IMR-90 (cell line): Measurements from ENCODE around the gene LGALS14. TPM values are rescaled to one million over a fixed set of nuclear protein-coding genes. Genes with fewer than 3 reads are reported as not detected.

ENCODE experiments used
- ATAC-seq: fragments of 200-7000 bp; cut with Tn5 transposase; 2 replicates; pipeline ENCODE4 v1.9.1; 2020; ENCODE audit warnings: low read depth, mild to moderate bottlenecking, moderate library complexity
- BruUV-seq: library from RNA; stranded (reverse); fragments of 400-500 nt; replicated peaks from 2 replicates; lab custom pipeline; 2021; lab: Mats Ljungman, UMichigan
- CTCF ChIA-PET: fragments of 300-600 bp; formaldehyde crosslinking; extraction: SDS; loops from one replicate; lab custom pipeline; 2021; ENCODE audit warnings: antibody characterized with exemption; lab: Yijun Ruan, JAX
- POLR2A ChIA-PET: fragments of 300-600 bp; sonication (Branson Sonifier 250); formaldehyde crosslinking; loops from one replicate; lab custom pipeline; 2022; ENCODE audit warnings: antibody characterized with exemption; ENCODE audit not compliant: unreplicated experiment; lab: Charles Lee
- DNase-seq: peaks from one replicate; pipeline ENCODE4 v3.0.0; 2013
- H2AFZ ChIP-seq: replicated peaks from 2 replicates; pipeline ENCODE3; 2013; ENCODE audit warnings: low read length, mild to moderate bottlenecking; ENCODE audit not compliant: poor library complexity
- H2AK5ac ChIP-seq: 2 replicates; pipeline ENCODE4 v1.6.1; 2013; ENCODE audit warnings: low read depth, low read length, inconsistent platforms
- H2AK9ac ChIP-seq: replicated peaks from 2 replicates; pipeline ENCODE3; 2013; ENCODE audit warnings: mild to moderate bottlenecking, low read depth, low read length, moderate library complexity; ENCODE audit not compliant: poor library complexity
- H2BK120ac ChIP-seq: 2 replicates; pipeline ENCODE4 v1.6.1; 2013; ENCODE audit warnings: low read depth, low read length, inconsistent platforms
- H2BK15ac ChIP-seq: 3 replicates; pipeline ENCODE4 v1.6.1; 2013; ENCODE audit warnings: low read depth, low read length, inconsistent platforms
- H2BK20ac ChIP-seq: 2 replicates; pipeline ENCODE4 v1.6.1; 2013; ENCODE audit warnings: low read depth, mild to moderate bottlenecking, inconsistent platforms, low read length, moderate library complexity
- H2BK5ac ChIP-seq: 2 replicates; pipeline ENCODE4 v1.6.1; 2013; ENCODE audit warnings: mild to moderate bottlenecking, low read depth, low read length, inconsistent platforms; ENCODE audit not compliant: poor library complexity, severe bottlenecking
- H3K14ac ChIP-seq: replicated peaks from 2 replicates; pipeline ENCODE4 v1.6.1; 2013; ENCODE audit warnings: low read depth, low read length, inconsistent platforms
- H3K18ac ChIP-seq: 2 replicates; pipeline ENCODE4 v1.6.1; 2013; ENCODE audit warnings: low read depth, low read length, control low read depth
- H3K23ac ChIP-seq: 2 replicates; pipeline ENCODE4 v1.6.1; 2013; ENCODE audit warnings: low read depth, low read length, inconsistent platforms
- H3K27ac ChIP-seq: 2 replicates; pipeline ENCODE4 v1.5.1; 2013; ENCODE audit warnings: mild to moderate bottlenecking, control low read depth, low read length; ENCODE audit not compliant: insufficient read depth
- H3K27me3 ChIP-seq: 2 replicates; pipeline ENCODE4 v1.6.1; 2013; ENCODE audit warnings: low read length; ENCODE audit not compliant: control insufficient read depth, insufficient read depth
- H3K36me3 ChIP-seq: 2 replicates; pipeline ENCODE4 v1.6.1; 2013; ENCODE audit warnings: low read length, mixed read lengths; ENCODE audit not compliant: control insufficient read depth, insufficient read depth
- H3K4ac ChIP-seq: 2 replicates; pipeline ENCODE4 v1.6.1; 2013; ENCODE audit warnings: low read depth, low read length, inconsistent platforms
- H3K4me1 ChIP-seq: 2 replicates; pipeline ENCODE4 v1.6.1; 2013; ENCODE audit warnings: low read length, mixed read lengths; ENCODE audit not compliant: control insufficient read depth, insufficient read depth
- H3K4me2 ChIP-seq: 2 replicates; pipeline ENCODE4 v1.6.1; 2013; ENCODE audit warnings: low read depth, mild to moderate bottlenecking, control low read depth, low read length, moderate library complexity
- H3K4me3 ChIP-seq: 2 replicates; pipeline ENCODE4 v1.5.1; 2013; ENCODE audit warnings: low read depth, mild to moderate bottlenecking, control low read depth, low read length, moderate library complexity; ENCODE audit not compliant: insufficient read depth
- H3K56ac ChIP-seq: 2 replicates; pipeline ENCODE4 v1.6.1; 2013; ENCODE audit warnings: low read length, inconsistent platforms; ENCODE audit not compliant: insufficient read depth; ENCODE audit errors: extremely low read depth
- H3K79me1 ChIP-seq, 2 experiments: 2 replicates each; pipeline ENCODE4 v1.6.1; 2013; ENCODE audit warnings: low read length in 2 of 2, inconsistent platforms in 1 of 2, low read depth in 1 of 2
- H3K9ac ChIP-seq: 2 replicates; pipeline ENCODE4 v1.6.1; 2013; ENCODE audit warnings: low read depth, low read length, control low read depth
- H3K9me1 ChIP-seq: 2 replicates; pipeline ENCODE4 v1.6.1; 2013; ENCODE audit warnings: low read length, inconsistent platforms; ENCODE audit not compliant: insufficient read depth
- H3K9me3 ChIP-seq: 2 replicates; pipeline ENCODE4 v1.6.1; 2013; ENCODE audit warnings: low read length; ENCODE audit not compliant: control insufficient read depth, insufficient read depth
- H4K20me1 ChIP-seq: 2 replicates; pipeline ENCODE4 v1.6.1; 2013; ENCODE audit warnings: low read length, inconsistent platforms; ENCODE audit not compliant: insufficient read depth
- H4K5ac ChIP-seq: 2 replicates; pipeline ENCODE4 v1.6.1; 2013; ENCODE audit warnings: mild to moderate bottlenecking, low read depth, low read length, control low read depth
- H4K8ac ChIP-seq, 2 experiments: 2 replicates each; pipeline ENCODE4 v1.6.1; 2013; ENCODE audit warnings: low read depth in 2 of 2, low read length in 2 of 2, control low read depth in 1 of 2, inconsistent platforms in 1 of 2
- H4K91ac ChIP-seq: 2 replicates; pipeline ENCODE4 v1.6.1; 2013; ENCODE audit warnings: low read depth, low read length, inconsistent platforms; ENCODE audit not compliant: insufficient read depth
- MAZ ChIP-seq: IDR thresholded peaks from 2 replicates; pipeline ENCODE4 v1.6.1; 2012; ENCODE audit warnings: low read depth, mild to moderate bottlenecking, low read length, improper control_type of control experiment, moderate library complexity, borderline replicate concordance
- POLR2A ChIP-seq: IDR thresholded peaks from 2 replicates; pipeline ENCODE4 v1.6.1; 2012; ENCODE audit warnings: mild to moderate bottlenecking, low read depth, low read length
- RFX5 ChIP-seq: IDR thresholded peaks from 2 replicates; pipeline ENCODE4 v1.8.0; 2012; ENCODE audit warnings: low read depth, mild to moderate bottlenecking, low read length, moderate library complexity
- WGBS, 2 experiments: methylation state at CpG; one replicate each; pipeline versions ENCODE4 v1.1.5 to v1.1.7; 2013; ENCODE audit warnings: missing lambda C conversion rate in 2 of 2; ENCODE audit not compliant: insufficient read length in 1 of 2; ENCODE audit errors: extremely low coverage in 2 of 2; 5-methylcytosine and 5-hydroxymethylcytosine counted together
- dilution Hi-C: fragments of 300-500 bp; cut with HindIII; formaldehyde crosslinking; loops from one replicate; pipeline ENCODE4 v1.14.3; 2018; ENCODE audit warnings: low sequenced_read_pairs; ENCODE audit not compliant: unreplicated experiment
- in situ Hi-C: fragments of 300-500 bp; cut with MboI; formaldehyde crosslinking; loops from 3 replicates; pipeline ENCODE4 v1.14.3; 2019; ENCODE audit warnings: low sequenced_read_pairs, inconsistent platforms, mixed read lengths
- intact Hi-C: fragments of 100-400 bp; cut with micrococcal nuclease; formaldehyde crosslinking; loops from 2 replicates; pipeline ENCODE4 v1.10.0; 2022
- polyA plus RNA-seq, 3 experiments: library from polyadenylated mRNA; depleted of rRNA; stranded (reverse); fragments of >200 nt; gene quantifications; 2 replicates each; pipeline ENCODE4 v1.2.3, GENCODE V29; 2012; ENCODE audit warnings: low replicate concordance in 1 of 3
- total RNA-seq: library from RNA; depleted of rRNA; stranded (reverse); fragments of >200 nt; gene quantifications from 2 replicates; pipeline ENCODE4 v1.2.3, GENCODE V29; 2012
- TF ChIP-seq, protein P1 (sequence below): conservative IDR thresholded peaks from 2 replicates; pipeline ENCODE4 v1.5.1; 2012; ENCODE audit warnings: mild to moderate bottlenecking, low read depth, low read length, improper control_type of control experiment

The LGALS14 gene
- total and polyA plus RNA-seq, 2 of the 4 experiments (the other 2 are of a cell fraction) = not detected

DNA sequence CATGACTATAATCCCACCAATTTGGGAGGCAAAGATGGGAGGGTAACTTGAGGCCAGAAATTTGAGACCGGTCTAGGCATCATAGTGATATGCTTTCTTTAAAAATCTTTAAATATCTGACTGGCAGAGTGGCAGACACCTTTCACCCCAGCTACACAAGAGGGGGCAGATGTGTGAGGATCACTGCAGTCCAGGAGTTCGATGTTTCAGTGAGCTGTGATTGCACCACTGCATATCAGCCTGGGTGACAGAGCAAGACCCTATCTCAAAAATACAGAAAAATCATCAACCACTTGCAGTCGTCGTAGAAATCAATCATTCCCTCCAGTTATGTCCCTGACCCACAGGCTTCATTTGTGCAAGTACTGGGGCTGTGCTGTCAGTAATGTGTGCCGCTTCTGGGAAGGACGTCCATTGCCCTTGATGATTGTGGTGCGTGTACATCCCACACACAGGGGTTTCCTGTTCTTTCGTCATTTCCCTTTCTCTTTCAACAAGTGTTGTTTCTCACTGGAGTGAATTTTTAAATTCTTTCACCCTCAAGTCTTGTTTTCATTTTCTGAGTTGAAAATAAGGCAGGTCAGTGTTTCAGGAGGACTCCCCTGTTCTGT is 1.4 kb downstream of the LGALS14 start:
- no peak overlapping the region for H3K4ac ChIP-seq
- ATAC-seq (no peak), DNase-seq (no peak)
- H3K23ac ChIP-seq = no peak overlapping the region
- H2BK20ac ChIP-seq = no peak overlapping the region
- no peak overlapping the region for H3K4me2 ChIP-seq
- H3K14ac ChIP-seq = no peak overlapping the region
- H3K9me3 ChIP-seq = no peaks in the 10 kb centered on the region
- no peak overlapping the region for H2BK15ac ChIP-seq
- no peak overlapping the region for H4K5ac ChIP-seq
- WGBS, 2 experiments = no CpG with 5 or more reads among the region's 8 CpGs
- H3K9ac ChIP-seq = no peak overlapping the region
- CTCF ChIA-PET = no interaction called here
- H2BK5ac ChIP-seq = no peak overlapping the region
- no peak overlapping the region for H2AK5ac ChIP-seq
- in situ Hi-C loops (no loop called here), dilution Hi-C loops (no loop called here), intact Hi-C loops (no loop called here)
- no peak overlapping the region for H2AK9ac ChIP-seq
- no peak overlapping the region for H3K27ac ChIP-seq
- H3K18ac ChIP-seq = no peak overlapping the region
- no TSS peak for BruUV-seq
- H2AFZ ChIP-seq = no peak overlapping the region
- H3K4me1 ChIP-seq = no peaks in the 10 kb centered on the region
- H3K9me1 ChIP-seq = no peaks in the 10 kb centered on the region
- no peak for TF ChIP-seq RFX5
- TF ChIP-seq, protein P1, sequence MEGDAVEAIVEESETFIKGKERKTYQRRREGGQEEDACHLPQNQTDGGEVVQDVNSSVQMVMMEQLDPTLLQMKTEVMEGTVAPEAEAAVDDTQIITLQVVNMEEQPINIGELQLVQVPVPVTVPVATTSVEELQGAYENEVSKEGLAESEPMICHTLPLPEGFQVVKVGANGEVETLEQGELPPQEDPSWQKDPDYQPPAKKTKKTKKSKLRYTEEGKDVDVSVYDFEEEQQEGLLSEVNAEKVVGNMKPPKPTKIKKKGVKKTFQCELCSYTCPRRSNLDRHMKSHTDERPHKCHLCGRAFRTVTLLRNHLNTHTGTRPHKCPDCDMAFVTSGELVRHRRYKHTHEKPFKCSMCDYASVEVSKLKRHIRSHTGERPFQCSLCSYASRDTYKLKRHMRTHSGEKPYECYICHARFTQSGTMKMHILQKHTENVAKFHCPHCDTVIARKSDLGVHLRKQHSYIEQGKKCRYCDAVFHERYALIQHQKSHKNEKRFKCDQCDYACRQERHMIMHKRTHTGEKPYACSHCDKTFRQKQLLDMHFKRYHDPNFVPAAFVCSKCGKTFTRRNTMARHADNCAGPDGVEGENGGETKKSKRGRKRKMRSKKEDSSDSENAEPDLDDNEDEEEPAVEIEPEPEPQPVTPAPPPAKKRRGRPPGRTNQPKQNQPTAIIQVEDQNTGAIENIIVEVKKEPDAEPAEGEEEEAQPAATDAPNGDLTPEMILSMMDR = no peak
- no peak for TF ChIP-seq MAZ
- no peak for TF ChIP-seq POLR2A
- H3K4me3 ChIP-seq = no peak overlapping the region
- H3K56ac ChIP-seq = no peak overlapping the region
- H3K27me3 ChIP-seq = no peaks in the 10 kb centered on the region
- no peak overlapping the region for H4K8ac ChIP-seq
- H2BK120ac ChIP-seq = no peak overlapping the region
- H3K36me3 ChIP-seq = no peaks in the 10 kb centered on the region
- H3K79me1 ChIP-seq = no peaks in the 10 kb centered on the region
- POLR2A ChIA-PET = no interaction called here
- H4K20me1 ChIP-seq = no peaks in the 10 kb centered on the region
- H4K91ac ChIP-seq = no peak overlapping the region
